ENCODE measurements around the gene C9orf50.

The C9orf50 gene

DNA sequence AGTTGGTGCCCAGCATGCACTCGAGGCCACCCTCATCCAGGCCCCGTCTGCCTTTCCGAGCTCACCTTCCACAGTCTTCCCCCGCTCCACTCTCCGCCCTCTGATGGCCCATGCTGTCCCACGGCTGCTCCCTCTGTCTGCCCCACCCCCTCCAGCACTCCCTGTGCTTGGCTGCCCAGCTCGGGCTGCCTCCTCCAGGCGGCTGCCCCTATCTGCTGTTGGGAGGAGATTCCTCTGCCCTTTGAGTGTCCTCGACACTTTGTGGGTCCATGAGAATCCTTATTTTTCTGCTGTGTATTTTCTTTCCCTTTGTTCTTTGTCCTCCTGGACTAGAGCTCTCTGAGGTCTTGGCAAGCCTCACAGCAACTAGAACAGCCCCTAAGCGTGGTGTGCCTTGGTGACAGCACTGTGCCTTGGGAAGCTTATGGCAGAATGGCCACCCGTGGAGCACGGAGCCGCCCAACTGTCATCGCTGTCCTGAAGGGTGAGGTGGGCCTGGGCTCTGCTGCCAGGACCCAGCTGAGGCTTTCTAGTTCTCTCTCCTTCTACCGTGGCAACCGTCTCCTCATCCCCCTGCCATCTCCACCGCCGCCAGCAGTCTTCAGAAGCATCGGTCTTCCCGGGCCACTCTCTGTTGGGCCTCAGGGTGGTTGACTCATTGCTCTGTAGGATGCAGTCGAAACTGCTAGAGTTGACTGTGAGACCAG, 10.2 kb upstream of the C9orf50 start:
- no peak for FAIRE-seq

DNA sequence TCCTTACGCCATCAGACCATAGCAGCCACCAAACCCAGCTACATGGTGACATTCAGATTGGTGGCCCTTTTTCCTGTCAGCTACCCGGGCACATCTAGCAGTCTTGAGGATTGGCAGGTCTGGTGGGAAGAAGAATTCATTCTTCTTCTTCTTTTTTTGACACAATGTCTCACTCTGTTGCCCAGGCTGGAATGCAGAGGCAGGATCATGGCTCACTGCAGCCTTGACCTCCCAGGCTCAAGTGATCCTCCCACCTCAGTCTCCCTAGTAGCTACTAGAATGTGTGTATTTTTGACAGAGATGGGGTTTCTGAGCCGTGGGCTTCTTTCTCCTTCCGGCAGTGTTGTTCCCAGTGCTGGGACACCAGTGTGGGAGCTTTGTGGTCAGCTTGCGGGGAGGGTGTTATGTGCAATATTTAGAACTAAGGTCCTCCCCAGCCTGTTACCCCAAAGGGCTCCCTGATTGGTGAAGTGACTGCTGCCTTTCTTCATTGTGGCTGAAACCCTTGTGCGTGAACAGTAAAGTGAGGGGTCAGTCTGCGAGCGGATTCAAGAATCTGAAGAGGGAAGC, 8.4 kb upstream of the C9orf50 start:
- no peak for FAIRE-seq

DNA sequence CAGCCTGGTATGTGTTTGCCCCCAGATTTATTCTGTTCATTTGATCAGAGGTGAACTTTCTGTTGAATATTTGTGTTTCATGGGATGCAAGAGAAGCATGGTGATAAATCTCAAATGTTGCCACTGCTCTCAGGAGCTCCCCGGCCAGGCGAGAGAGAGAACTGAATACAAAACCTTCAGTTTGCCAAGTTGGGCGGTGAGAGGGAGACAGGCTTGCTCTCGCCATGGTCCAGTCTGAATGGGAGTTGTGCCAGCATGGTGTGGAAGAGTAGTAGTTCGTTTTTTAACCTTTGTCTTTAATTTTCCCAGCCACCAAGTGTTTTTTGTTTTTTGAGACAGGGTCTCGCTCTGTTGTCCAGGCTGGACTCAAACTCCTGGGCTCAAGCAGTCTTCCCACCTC, 7.8 kb upstream of the C9orf50 start:
- no peak for FAIRE-seq

DNA sequence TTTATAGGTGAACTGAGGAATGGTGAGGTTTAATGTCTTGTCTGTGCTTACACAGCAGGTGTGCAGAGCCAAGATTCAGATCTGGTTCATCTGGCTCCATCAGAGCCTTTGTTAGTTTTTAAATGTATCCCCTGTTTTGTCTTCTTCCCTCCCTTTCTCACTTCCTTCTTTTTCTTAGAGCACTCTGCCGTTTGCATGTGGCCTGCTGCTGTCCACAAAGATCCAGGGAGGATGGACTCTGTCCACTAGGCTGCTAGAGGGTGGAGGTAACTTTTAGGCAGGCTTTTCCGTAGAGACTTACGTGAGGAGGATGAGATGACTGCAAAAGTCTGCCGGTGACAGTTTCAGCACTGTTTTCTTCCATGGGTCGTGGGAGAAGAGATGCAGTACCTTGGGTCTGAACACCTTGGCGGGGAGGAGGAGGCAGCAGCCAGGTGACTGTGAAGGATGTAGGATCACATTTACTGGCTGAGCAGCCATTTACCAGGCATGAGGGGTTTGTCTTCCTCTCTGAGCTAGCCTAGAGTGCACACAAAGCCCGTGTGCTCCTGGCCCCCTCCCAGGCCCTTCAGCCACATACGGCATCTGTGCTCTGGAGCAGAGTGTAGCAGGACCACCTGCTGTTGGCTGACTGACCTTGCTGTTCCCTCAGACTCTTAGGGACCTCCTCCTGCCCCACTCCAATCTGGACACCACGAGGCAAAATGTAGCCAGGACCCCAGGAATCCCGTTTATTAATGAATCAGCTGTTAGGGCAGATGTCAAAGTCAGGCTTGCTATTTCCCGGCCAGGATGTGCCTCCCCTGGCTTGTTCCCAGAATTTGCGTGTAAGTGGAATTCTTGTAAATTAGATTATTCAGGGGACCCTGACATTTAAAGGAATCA, 6.9 kb upstream of the C9orf50 start:
- FAIRE-seq, result no peak

DNA sequence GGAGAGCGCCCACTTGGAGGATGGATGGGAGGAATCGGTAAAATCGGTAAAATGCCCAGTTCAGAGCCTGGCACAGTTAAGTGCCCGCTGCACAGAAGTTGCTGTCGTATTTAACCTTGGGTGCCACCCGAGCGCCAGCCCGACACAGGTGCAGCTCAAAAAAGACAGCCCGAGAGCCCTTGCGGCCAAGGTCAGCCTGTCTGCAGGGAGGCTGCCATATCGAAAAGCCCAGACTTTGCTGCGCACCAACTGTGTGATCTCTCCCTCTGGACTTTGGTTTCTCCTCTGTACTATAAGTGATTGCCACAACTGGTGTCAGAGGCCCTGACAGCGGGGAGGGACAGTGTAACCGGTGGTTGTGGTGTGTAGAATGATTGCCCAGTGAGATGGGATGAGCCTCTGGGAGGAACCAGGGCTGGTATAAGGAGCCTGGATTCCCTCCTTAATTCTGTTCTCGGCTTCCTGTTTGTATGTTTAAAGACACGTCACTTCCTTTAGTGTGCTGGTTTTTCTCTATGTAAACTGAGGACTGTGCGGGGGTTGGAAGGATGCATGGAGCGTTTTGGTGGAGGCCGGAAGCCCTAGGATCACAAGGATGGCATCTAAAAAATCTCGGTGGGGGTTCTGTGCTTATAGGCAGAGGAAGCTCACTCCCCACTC, 5.9 kb upstream of the C9orf50 start:
- FAIRE-seq, result peak; percentile 47

DNA sequence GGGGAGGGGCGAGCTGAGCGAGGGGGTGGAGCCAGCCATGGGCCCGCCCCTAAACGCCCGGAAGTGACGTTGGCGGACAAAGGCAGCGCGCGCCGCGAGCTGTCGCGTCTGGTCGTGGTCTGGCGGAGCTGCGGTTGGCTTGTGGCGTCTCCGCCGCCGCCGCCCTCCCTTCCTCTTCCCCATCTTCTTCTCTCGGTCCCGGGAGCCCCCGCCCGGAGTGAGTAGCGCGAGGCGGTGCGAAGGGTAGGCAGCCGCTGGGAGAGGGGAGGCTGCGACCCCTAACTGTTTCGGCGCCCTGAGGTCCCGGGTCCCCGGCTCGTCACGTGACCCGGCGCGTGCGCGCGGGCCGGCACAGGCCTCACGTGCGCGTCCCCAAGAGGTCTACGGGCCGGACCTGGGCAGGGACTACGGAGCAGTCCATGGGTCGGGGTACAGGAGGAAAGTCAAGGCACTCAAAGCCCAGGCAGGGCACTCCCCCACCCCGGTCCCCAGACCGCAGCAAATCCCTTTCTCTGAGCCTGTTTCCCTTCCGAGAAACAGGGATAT, 5.3 kb upstream of the C9orf50 start, which contains the start of gene NTMT1:
NTMT1 (plus strand) TSS at position 85 of the 546 bp plus-strand sequence. CDS start 6,541 bp downstream, outside the sequence.
- peak; percentile 58 for FAIRE-seq

DNA sequence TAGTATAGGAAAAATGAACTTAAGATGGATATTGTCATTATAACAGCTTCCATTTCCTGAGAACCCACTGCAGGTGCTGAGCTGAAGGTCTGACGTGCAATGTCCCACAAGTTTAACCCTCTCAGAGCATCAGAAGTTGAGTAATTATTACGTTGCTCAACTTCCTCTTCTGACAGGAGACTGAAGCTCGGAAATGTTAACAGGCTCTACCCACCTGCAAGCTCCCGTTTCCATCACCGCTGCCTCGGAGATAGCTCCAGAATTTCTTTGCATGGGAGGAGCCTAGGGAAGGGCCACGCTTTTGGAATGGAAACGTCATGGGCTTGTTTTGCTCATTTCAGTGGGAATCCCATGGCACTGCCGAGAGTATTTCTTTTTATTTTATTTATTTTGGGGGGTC, 4.0 kb upstream of the C9orf50 start:
- FAIRE-seq, result no peak

DNA sequence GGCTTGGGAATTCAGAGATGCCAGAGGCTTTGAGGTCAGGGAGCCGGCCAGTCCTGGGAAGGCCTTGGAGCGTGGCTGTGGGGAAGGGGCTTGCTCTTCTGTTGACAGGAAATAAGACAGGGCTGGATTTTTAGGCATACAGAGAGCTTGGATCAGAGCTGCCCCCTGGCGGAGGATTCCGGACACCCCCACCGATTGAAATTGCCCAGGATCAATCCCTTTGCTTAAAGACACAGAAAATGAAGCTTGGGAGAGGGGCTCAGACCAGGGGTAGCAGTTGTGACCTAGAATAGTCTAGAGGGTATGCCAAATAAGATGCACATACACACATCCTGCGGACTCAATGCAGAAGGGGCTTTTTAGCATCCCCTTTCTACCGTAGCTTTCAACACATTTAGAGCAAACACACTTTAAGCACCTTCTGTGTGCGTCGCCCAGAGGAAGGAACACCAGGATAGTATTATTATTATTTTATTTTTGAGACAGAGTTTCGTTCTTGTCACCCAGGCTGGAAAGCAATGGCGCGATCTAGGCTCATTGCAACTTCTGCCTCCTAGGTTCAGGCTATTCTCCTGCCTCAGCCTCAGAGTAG, 3.4 kb upstream of the C9orf50 start:
- FAIRE-seq, result no peak

DNA sequence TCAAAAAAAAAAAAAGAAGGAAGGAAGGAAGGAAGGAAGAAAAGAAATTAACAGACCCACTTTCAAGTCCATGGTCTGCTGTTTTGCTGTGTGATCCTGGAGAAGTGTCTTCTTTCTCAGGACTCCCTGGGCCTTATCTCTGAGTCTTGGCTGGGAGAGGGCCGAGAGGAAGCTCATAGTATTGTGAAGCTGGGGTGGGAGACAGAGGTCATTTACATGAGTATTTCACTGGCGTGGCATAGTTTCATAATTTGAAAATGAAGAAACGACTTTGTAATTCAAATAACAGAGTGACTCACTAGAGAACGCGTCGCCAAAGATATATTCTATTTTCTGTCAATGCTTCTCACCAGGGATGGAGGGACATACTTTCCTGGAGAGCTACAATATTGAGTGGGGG, 2.4 kb upstream of the C9orf50 start:
- no peak for FAIRE-seq

DNA sequence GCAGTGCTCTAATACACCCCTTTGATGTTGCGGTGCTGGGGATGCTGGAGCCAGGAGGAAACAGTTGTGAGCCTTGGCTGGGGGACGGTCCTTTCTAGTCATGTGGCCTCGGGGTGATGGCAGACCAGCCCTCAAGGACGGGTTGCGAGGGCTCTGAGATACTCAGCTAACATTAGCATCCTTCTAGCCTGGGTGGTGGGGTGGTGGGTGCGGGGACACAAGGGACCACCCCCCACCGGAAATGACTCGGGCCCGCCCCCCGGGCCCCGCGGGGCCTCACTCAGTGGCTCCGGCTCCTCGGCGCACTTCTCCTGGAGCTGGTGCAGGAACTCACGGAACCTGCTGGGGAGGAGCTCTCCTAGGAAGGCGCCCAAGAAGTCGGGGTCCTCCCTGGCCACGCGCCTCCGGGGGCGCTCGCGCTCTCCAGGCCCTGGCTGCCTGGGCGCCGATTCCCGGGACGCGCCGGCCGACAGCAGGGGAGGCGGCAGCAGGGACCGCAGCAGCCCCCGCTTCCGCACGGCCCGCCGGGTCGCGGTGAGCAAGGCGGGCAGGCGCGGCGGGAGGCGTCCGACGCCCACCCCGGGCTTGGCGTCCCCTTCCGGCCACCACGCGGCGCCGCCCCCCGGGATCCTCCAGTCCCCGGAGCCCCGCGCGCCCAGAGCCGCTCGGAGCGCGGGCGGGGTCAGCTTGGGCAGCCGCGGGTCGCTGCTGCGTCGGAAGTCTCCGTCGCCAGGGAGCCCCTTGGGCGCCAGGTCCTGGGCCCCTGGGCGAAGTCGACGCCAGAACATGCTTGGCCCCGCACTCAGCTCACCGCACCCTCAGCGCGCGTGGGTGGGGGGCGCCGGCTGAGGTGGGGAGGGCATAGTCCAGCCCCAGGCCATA, 873 bp downstream of the C9orf50 start:
- FAIRE-seq, result no peak

DNA sequence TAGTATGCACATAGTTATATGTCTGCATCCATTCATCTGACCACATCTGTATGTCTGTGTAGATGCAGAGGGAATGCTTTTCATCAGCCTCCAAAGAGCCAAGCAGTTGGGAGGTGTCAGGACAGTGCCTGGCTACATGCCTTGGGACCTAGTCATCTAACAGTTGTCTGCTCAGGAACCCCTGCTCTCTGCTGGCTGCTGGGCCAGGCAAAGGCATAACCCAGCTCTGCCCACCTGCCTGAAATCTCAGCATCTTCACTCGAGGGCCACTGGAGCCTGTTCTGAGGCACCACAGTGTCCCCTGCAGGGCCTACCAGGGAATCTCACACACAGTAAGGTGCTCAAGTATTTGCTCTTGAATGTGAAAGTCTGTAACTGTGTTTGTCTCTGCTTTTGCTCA, 3.7 kb downstream of the C9orf50 start:
- FAIRE-seq, result no peak

DNA sequence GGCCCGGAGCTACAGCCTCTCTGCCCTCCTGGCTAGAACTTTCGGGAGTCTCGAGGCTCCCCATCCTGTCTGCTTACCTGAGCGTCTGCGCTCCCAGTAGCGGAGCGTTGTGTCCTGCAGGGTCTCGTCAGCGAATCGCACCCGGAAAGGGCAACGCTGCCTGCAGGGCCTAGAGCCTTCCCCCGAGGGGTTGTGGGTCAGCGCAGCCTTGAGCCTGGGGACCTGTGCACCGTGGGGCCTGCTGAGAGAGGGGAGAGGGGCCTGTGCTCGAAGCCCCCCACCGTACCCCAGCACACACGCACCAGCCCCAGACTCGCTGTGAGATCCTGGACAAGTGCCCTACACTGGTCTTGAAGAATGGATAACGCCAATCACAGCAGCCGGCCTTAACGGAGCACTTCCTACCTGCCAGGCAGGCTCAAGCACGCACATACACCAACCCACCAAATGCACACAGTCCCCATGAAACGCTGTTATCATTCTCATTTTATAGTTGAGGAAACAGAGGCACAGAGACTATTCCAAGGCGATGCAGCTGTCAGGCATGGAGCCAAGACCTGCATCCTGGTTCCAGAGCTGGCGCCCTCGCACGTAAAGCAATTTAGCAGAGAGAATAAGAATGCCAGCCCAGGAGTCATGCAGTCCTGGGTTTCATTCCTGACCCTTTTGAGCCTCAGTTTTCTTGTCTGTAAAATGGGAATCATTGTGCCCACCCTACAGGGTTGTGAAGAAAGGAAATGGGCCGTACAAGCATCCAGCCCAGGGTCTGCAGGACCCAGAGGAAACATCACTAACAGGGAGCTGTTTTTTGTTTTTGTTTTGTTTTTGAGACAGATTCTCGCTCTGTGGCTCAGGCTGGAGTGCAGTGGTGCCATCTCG, 5.3 kb downstream of the C9orf50 start:
- FAIRE-seq, result no peak

DNA sequence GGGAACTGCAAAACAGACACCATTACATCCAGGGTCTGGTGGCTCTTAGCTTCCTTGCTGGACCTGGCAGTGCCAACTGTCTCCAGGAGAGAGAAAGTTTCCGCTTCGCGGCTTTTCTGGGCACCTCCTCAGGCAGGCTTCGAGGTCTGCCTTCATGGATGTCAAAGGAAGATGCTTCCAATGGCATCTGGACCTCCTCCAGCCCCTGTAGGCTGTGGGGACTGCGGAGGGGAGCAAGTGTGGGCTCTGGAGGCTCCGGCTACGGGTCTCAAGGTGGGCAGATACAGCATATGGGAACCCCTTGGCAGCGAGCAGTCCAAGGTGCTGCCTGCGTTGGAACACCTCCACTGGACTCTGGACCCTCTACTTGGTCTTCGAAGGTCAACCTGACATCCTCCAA, 6.0 kb downstream of the C9orf50 start:
- no peak for FAIRE-seq

DNA sequence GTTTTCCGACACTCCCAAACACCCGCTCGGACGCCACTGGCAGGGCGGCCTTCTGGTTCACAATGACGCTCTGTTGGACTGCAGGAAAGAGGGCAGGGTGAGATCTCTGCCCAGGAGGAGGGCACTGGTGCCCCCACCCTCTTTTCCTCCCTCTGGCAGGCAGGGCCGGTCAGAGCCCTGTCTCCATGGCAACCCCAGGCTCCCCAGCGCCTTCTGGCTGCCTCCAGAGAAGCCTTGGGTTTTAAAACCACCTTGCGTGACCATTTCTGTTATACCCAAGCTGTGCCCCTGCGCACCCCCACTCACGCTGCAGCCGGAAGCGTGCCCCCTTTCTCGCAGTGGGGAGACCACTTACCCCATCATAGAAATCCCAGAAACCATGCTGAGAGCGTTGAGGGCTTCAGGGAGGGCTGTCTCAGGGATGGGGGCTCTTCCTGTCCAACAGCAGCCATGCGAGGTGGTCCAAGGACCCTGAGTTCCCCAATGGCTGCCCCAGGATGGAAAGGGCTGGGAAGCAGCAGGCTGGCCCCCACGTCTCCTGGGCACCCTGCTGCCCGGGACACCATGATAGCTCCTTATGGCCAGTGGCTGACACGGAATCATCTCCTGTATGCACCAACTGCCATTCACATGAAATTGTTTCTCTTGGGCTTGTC, 7.3 kb downstream of the C9orf50 start:
- FAIRE-seq, result no peak

DNA sequence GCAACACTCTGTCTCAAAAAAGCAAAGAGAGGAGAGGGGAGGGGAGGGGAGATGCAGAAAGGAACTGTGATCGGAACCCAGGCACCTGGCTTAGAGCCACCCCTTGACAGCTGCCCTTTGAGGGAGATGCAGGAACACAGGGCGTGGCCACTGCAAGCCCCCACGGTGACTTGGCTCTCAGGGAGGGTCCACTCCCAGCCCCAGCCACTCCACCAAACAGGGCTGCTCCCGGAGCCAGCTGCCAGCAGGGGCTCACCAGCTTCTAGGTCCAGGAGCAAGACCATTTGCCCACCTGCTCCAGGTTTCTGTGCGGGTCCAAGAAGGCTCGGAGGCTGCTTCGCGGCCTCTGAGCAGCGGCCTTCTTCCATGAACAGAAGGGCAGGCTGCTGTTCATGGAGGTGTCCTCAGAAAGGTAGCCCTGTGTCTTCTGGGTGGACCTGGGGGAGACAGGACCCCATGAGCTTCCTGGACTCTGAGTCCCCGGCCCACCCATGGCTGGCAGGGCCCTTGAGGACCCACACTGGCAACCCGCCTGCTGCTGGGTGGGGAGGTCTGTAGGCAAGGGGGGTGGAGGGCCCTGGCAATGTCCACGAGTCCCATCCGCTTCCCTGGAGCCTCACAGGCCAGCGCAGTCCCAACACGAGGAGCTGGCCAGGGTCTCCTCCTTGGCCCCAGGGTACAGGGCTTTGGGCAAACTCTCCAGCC, 7.9 kb downstream of the C9orf50 start:
- no peak for FAIRE-seq

DNA sequence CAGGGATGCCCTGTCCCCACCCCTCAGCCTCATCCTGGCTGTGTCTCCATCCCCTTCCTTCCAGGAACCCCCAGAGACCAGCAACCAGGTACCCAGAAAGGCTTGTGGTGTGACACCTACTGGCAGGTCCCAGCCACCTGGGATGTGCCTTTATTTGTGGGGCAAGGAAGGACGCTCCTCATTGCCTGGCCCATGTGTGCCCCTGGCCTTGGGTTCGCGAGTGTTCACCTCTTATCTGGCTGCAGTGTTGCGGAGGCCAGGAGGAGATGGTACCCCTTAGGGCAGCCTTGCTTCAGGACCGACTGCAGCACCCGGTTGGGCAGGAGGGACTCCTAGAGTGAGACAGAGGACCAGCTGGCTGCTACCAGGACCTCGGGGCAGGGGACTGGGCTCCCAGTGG, 8.8 kb downstream of the C9orf50 start:
- FAIRE-seq, result no peak

DNA sequence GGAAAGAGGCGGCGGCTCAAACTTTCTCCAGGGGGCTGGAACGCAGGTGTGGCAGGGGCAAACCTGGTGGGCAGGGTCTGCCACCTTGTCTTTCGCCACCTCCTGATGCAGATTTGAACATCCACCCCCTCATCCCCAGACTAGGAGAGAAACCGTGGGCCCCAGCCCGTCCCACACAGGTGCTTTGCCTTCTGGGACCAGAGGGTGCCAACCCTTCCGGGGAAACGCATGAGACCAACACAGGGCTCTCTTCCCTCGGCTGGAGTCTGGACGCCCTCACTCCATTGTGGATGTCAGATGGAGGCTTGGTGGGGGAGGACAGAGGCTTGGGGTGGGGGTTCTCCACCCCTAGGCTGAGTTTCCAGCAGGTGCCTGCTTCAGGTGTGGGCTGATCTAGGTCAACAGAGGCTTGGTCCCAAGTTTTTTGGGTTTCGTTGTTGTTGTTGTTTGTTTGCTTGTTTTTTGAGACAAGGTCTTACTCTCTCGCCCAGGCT, 9.5 kb downstream of the C9orf50 start:
- no peak for FAIRE-seq

DNA sequence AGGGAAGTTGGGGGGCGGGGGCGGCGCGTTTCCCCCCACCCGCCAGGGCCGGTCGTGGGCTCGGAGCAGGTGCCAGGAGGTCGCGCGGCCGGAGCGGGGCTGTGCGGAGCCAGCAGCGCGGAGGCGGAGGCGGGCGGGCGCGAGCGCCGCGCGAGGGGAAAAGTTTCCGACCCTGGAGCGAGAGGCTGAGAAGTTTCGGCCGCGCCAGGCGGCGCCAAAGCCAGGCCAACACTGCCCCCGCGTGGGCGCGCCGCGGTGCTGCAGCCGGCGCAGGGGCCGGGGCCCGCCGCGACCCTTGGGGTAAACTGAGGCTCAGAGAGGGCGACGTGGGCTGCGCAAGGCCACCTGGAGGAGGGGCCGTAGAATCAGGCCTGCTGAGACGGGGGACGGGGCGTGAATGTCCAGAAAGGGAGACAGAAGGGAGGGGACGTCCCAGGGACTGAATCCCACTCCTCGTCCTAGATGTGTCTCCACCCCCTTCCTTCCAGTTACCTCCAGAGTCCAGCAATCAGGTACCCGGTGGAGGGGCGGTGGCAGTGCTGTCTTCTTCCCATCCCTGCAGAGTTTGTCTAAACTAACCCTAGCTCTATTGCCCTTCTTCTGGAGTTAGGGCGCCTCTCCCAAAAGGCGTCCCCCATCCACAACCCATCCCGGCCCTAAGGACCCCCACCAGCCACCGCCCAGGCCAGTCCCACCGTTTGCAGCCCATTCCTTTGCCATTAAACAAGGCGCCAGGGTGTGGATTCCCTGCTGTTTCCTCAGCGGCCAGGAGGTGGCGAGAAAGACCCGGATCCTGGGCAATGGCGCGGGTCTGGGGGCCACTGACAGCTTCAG, 10.2 kb downstream of the C9orf50 start:
- no peak for FAIRE-seq
